B cell (primary cell): Measurements from ENCODE around the gene MARCHF3. TPM values are rescaled to one million over a fixed set of nuclear protein-coding genes. Genes with fewer than 3 reads are reported as not detected.

Experiments
- ATAC-seq: fragments of 200-7000 bp; cut with Tn5 transposase; one replicate; pipeline ENCODE4 v1.10.0; 2021; ENCODE audit warnings: low read depth, mild to moderate bottlenecking, moderate number of reproducible peaks, moderate library complexity
- CTCF ChIA-PET: fragments of 350-600 bp; sonication (Branson Sonifier 250); formaldehyde crosslinking; loops from one replicate; lab custom pipeline; 2021; ENCODE audit warnings: antibody characterized with exemption, inconsistent platforms; lab: Charles Lee
- POLR2A ChIA-PET: fragments of 350-600 bp; sonication (Branson Sonifier 250); formaldehyde crosslinking; loops from one replicate; lab custom pipeline; 2021; ENCODE audit warnings: antibody characterized with exemption; lab: Charles Lee
- DNase-seq: peaks from one replicate; pipeline ENCODE4 v3.0.0; 2013
- H2AFZ ChIP-seq: 2 replicates; pipeline ENCODE4 v1.6.1; 2012; ENCODE audit warnings: mild to moderate bottlenecking, low read depth, low read length; ENCODE audit not compliant: insufficient read depth, poor library complexity, severe bottlenecking
- H3K27ac ChIP-seq, 2 donors: 1 replicate in 1 of 2; 2 replicates in 1 of 2; pipeline ENCODE4 v1.5.1; 2012 to 2013; ENCODE audit warnings: low read length in 2 of 2, mild to moderate bottlenecking in 2 of 2, moderate library complexity in 1 of 2
- H3K27me3 ChIP-seq, 4 experiments: fragments of 200-600 bp in 1 of 4; sonication (generic) in 1 of 4; replicated peaks in 1 of 4; 1 replicate in 2 of 4; 2 replicates in 2 of 4; pipeline versions ENCODE4 v1.6.1 to v1.7.0; 2013 to 2016; ENCODE audit warnings: low read length in 3 of 4, mild to moderate bottlenecking in 2 of 4, mixed read lengths in 1 of 4, moderate library complexity in 1 of 4; ENCODE audit not compliant: insufficient read depth in 4 of 4, control insufficient read depth in 3 of 4; ENCODE audit errors: control extremely low read depth in 1 of 4
- H3K36me3 ChIP-seq, 2 experiments: replicated peaks in 1 of 2; 1 replicate in 1 of 2; 2 replicates in 1 of 2; pipeline versions ENCODE4 v1.6.1 to v1.7.1; 2013; ENCODE audit warnings: low read length in 1 of 2; ENCODE audit not compliant: insufficient read depth in 2 of 2, control insufficient read depth in 1 of 2; ENCODE audit errors: control extremely low read depth in 1 of 2, extremely low read depth in 1 of 2
- H3K4me1 ChIP-seq, 2 donors: fragments of 200-600 bp in 1 of 2; sonication (generic) in 1 of 2; 1 replicate in 1 of 2; 2 replicates in 1 of 2; pipeline versions ENCODE4 v1.5.1 to v1.6.1; 2013 to 2017; ENCODE audit warnings: low read length in 2 of 2; ENCODE audit not compliant: control insufficient read depth in 2 of 2, insufficient read depth in 2 of 2
- H3K4me2 ChIP-seq: replicated peaks from 2 replicates; pipeline ENCODE3; 2012; ENCODE audit warnings: mild to moderate bottlenecking, low read depth, low read length; ENCODE audit not compliant: poor library complexity, severe bottlenecking
- H3K4me3 ChIP-seq, 5 experiments: fragments of 200-600 bp in 1 of 5; sonication (generic) in 1 of 5; 1 replicate in 3 of 5; 2 replicates in 2 of 5; pipeline versions ENCODE4 v1.5.1 to v1.7.0; 2011 to 2016; ENCODE audit warnings: low read length in 4 of 5, mild to moderate bottlenecking in 4 of 5, low read depth in 2 of 5, control low read depth in 1 of 5, moderate library complexity in 1 of 5; ENCODE audit not compliant: insufficient read depth in 1 of 5; ENCODE audit errors: control extremely low read depth in 1 of 5, extremely low read depth in 1 of 5
- H3K79me2 ChIP-seq: fragments of 200-600 bp; sonication (generic); one replicate; pipeline ENCODE4 v1.6.0; 2016; ENCODE audit warnings: low read length; ENCODE audit not compliant: control insufficient read depth, insufficient read depth
- H3K9ac ChIP-seq: fragments of 200-600 bp; sonication (generic); 2 replicates; pipeline ENCODE4 v1.6.1; 2017; ENCODE audit warnings: mild to moderate bottlenecking, low read length, moderate library complexity
- H3K9me3 ChIP-seq, 3 donors: one replicate each; pipeline versions ENCODE4 v1.6.1 to v1.7.1; 2013; ENCODE audit warnings: low read length in 2 of 3; ENCODE audit not compliant: control insufficient read depth in 2 of 3, insufficient read depth in 1 of 3; ENCODE audit errors: control extremely low read depth in 1 of 3
- H4K20me1 ChIP-seq: 2 replicates; pipeline ENCODE4 v1.6.0; 2012; ENCODE audit warnings: mild to moderate bottlenecking, low read length; ENCODE audit not compliant: insufficient read depth, control insufficient read depth, poor library complexity, severe bottlenecking
- H3K27ac Mint-ChIP-seq: one replicate; pipeline ENCODE4 v1.8.0; 2021; ENCODE audit warnings: mixed read lengths
- H3K27me3 Mint-ChIP-seq: one replicate; pipeline ENCODE4 v1.8.0; 2021; ENCODE audit warnings: mixed read lengths
- H3K4me1 Mint-ChIP-seq: one replicate; pipeline ENCODE4 v1.8.0; 2021; ENCODE audit warnings: mixed read lengths
- H3K4me3 Mint-ChIP-seq: one replicate; pipeline ENCODE4 v1.8.0; 2021; ENCODE audit warnings: mixed read lengths
- H3K9me3 Mint-ChIP-seq: one replicate; pipeline ENCODE4 v1.8.0; 2022; ENCODE audit warnings: mixed read lengths; ENCODE audit not compliant: insufficient read depth
- EZH2 ChIP-seq: IDR thresholded peaks from 2 replicates; pipeline ENCODE4 v1.6.1; 2012; ENCODE audit warnings: borderline replicate concordance, low read depth, mild to moderate bottlenecking, moderate library complexity, low read length; ENCODE audit not compliant: insufficient read depth, poor library complexity, severe bottlenecking
- WGBS: methylation state at CpG from one replicate; pipeline ENCODE4 v1.1.5; 2013; ENCODE audit warnings: missing lambda C conversion rate; ENCODE audit not compliant: insufficient coverage; 5-methylcytosine and 5-hydroxymethylcytosine counted together
- intact Hi-C: fragments of 100-400 bp; cut with micrococcal nuclease; formaldehyde crosslinking; loops from one replicate; pipeline ENCODE4 v1.10.0; 2022
- polyA plus RNA-seq: library from polyadenylated mRNA; depleted of rRNA; stranded (reverse); fragments of >200 nt; gene quantifications from 2 replicates; pipeline ENCODE4 v1.2.3, GENCODE V29; 2012
- total RNA-seq, 2 donors: library from RNA; stranded (reverse); fragments of 120-200 nt in 1 of 2; gene quantifications; 1 replicate in 1 of 2; 2 replicates in 1 of 2; pipeline versions ENCODE4 v1.2.3 to v1.2.4, GENCODE V29; 2013 to 2022
- TF ChIP-seq, protein P1 (sequence below): fragments of 200-600 bp; IDR thresholded peaks from one replicate; pipeline ENCODE4 v1.8.0; 2022; ENCODE audit warnings: antibody characterized with exemption, mild to moderate bottlenecking

MARCHF3 gene
- total and polyA plus RNA-seq, 2 donors (not counting 1 experiment from before 2014, with no cell fraction given): 31.6 to 35.0 TPM

DNA sequence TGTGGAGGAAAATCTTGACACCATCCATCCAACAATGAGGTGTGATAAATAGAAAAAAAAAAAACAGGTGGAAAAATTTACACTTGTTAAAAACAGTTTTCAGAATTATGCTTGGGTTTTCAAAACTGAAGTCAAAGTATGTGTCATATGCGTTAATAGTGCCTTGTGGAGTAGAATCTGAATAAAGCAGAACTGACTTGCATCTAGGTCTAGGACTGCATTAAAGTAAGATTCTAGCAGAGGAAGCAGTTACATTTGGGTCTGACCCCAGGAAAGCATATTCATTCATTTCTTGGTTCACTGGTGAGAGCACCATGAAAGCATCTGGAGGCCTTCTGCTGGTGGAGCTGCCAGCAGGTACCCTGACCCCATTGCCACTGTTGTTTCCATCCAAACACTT lies 89.0 kb downstream of the MARCHF3 start:
- WGBS: 92% methylated on average over 1 of the region's 1 CpG
- H3K4me1 ChIP-seq: peaks cover 0 to 13% of the 10 kb centered on the region in 2 donors
- H3K9me3 ChIP-seq: no peaks in the 10 kb centered on the region
- Mint-ChIP-seq H3K9me3 (no peaks in the 10 kb centered on the region), H3K27me3 (no peaks in the 10 kb centered on the region), H3K4me1 (peaks cover 38% of the 10 kb centered on the region), H3K27ac (no peak overlapping the region), H3K4me3 (no peak overlapping the region)
- no peak overlapping the region for H3K4me2 ChIP-seq
- ATAC-seq (no peak), DNase-seq (no peak)
- H3K79me2 ChIP-seq: peaks cover 91% of the 10 kb centered on the region
- H3K36me3 ChIP-seq: no peaks in the 10 kb centered on the region
- no peak overlapping the region for H2AFZ ChIP-seq
- ChIA-PET CTCF (interaction anchor here (1.6 kb wide), 1 partner anchor 58 kb away, joined by 4 read pairs; no protein-coding TSS in a partner anchor), POLR2A (no interaction called here)
- no peak overlapping the region for H3K4me3 ChIP-seq
- no peak overlapping the region for H3K27ac ChIP-seq
- H4K20me1 ChIP-seq: peaks cover 13% of the 10 kb centered on the region
- H3K27me3 ChIP-seq: no peaks in the 10 kb centered on the region
- no peak for TF ChIP-seq EZH2
- TF ChIP-seq, protein P1, sequence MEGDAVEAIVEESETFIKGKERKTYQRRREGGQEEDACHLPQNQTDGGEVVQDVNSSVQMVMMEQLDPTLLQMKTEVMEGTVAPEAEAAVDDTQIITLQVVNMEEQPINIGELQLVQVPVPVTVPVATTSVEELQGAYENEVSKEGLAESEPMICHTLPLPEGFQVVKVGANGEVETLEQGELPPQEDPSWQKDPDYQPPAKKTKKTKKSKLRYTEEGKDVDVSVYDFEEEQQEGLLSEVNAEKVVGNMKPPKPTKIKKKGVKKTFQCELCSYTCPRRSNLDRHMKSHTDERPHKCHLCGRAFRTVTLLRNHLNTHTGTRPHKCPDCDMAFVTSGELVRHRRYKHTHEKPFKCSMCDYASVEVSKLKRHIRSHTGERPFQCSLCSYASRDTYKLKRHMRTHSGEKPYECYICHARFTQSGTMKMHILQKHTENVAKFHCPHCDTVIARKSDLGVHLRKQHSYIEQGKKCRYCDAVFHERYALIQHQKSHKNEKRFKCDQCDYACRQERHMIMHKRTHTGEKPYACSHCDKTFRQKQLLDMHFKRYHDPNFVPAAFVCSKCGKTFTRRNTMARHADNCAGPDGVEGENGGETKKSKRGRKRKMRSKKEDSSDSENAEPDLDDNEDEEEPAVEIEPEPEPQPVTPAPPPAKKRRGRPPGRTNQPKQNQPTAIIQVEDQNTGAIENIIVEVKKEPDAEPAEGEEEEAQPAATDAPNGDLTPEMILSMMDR: no peak
- intact Hi-C loops: no loop called here
- H3K9ac ChIP-seq: no peak overlapping the region

DNA sequence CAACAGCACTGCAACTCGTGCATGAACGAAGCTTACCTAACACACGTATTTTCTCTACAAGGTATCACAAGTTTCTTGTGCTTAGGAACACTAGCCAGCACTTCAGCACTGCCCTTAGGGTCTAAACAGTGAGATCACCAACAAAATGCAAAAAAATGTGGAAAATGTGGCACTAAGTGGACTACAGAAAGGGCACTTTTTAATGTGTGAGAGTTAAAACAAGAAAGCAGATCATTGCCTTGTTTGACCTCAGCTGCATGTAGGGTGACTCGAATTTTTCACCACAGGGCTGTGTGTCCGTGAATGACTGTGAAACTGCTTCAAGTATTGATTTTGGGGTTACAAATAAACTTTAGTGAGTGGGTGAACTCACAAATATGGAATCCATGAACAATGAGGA lies 90.5 kb downstream of the MARCHF3 start:
- peaks cover 34% of the 10 kb centered on the region for H3K4me1 Mint-ChIP-seq
- no peak overlapping the region for H2AFZ ChIP-seq

More for the DNA sequence above, 90.5 kb downstream of the MARCHF3 start:
- 84% methylated on average over 2 of the region's 5 CpGs for WGBS
- H3K9me3 ChIP-seq: no peaks in the 10 kb centered on the region
- TF ChIP-seq, protein P1: no peak
- TF ChIP-seq EZH2: no peak
- CTCF ChIA-PET: no interaction called here
- no peak overlapping the region for H3K4me2 ChIP-seq
- H3K4me3 ChIP-seq: no peak overlapping the region
- no peaks in the 10 kb centered on the region for H3K36me3 ChIP-seq
- H3K79me2 ChIP-seq: peaks cover 88% of the 10 kb centered on the region
- Mint-ChIP-seq H3K27ac (no peak overlapping the region), H3K4me3 (no peak overlapping the region), H3K27me3 (no peaks in the 10 kb centered on the region), H3K9me3 (no peaks in the 10 kb centered on the region)
- H3K4me1 ChIP-seq: peaks cover 0 to 13% of the 10 kb centered on the region in 2 donors
- no peak overlapping the region for H3K27ac ChIP-seq
- POLR2A ChIA-PET: no interaction called here
- no peaks in the 10 kb centered on the region for H3K27me3 ChIP-seq
- H4K20me1 ChIP-seq: peaks cover 8% of the 10 kb centered on the region
- DNase-seq (no peak), ATAC-seq (no peak)
- no peak overlapping the region for H3K9ac ChIP-seq
- intact Hi-C loops: no loop called here
